K562 (cell line): ENCODE measurements around the gene KNCN. TPM values are rescaled to one million over a fixed set of nuclear protein-coding genes. Genes with fewer than 3 reads are reported as not detected.

Experiments
- ATAC-seq: fragments of 200-7000 bp; cut with Tn5 transposase; 3 replicates; pipeline ENCODE4 v1.9.1; 2020; ENCODE audit warnings: moderate library complexity
- BruUV-seq: library from RNA; stranded (reverse); fragments of 400-500 nt; replicated peaks from 2 replicates; lab custom pipeline; 2021; lab: Mats Ljungman, UMichigan
- CTCF ChIA-PET: fragments of 300-600 bp; formaldehyde crosslinking; extraction: SDS; loops from one replicate; lab custom pipeline; 2021; ENCODE audit warnings: low intra/inter-chr PET ratio; lab: Yijun Ruan, JAX
- POLR2A ChIA-PET: fragments of 300-600, 350-650 bp; sonication (Branson Sonifier 250); formaldehyde crosslinking; extraction: SDS; loops from one replicate; lab custom pipeline; 2021; ENCODE audit warnings: antibody characterized with exemption, inconsistent platforms; lab: Yijun Ruan, JAX
- DNase-seq, 4 experiments: peaks; one replicate each; pipeline versions ENCODE4 v3.0.0 to v3.0.0-alpha.2; 2011 to 2018; ENCODE audit warnings: low spot score in 3 of 4, mixed read lengths in 3 of 4; ENCODE audit errors: extremely low read depth in 1 of 4
- FAIRE-seq: peaks from 2 replicates; lab custom pipeline; 2011; peaks lifted over from hg19 to GRCh38; lab: Jason Lieb, UNC
- H2AFZ ChIP-seq: 2 replicates; pipeline ENCODE4 v1.6.0; 2011; ENCODE audit warnings: low read depth, low read length, control low read depth, inconsistent platforms
- H3K27ac ChIP-seq: fragments of 200-600 bp; 3 replicates; pipeline ENCODE4 v1.8.0; 2011; ENCODE audit warnings: low read depth, mild to moderate bottlenecking, control low read depth, inconsistent platforms, low read length, moderate library complexity, mixed read lengths; ENCODE audit errors: extremely low read depth
- H3K27me3 ChIP-seq, 2 experiments: fragments of 300-600 bp in 1 of 2; 2 replicates in 1 of 2; 3 replicates in 1 of 2; pipeline versions ENCODE4 v1.6.0 to v1.8.0; 2011; ENCODE audit warnings: inconsistent platforms in 2 of 2, low read length in 2 of 2, mild to moderate bottlenecking in 1 of 2, mixed read lengths in 1 of 2, moderate library complexity in 1 of 2; ENCODE audit not compliant: control insufficient read depth in 2 of 2, insufficient read depth in 2 of 2
- H3K36me3 ChIP-seq: fragments of 300-600 bp; 3 replicates; pipeline ENCODE4 v1.8.0; 2011; ENCODE audit warnings: mild to moderate bottlenecking, low read length, inconsistent platforms; ENCODE audit not compliant: control insufficient read depth, insufficient read depth
- H3K4me1 ChIP-seq, 2 experiments: fragments of 200-600 bp in 1 of 2; replicated peaks in 1 of 2; 2 replicates in 1 of 2; 3 replicates in 1 of 2; pipeline versions ENCODE4 v1.5.1 to v1.8.0; 2011; ENCODE audit warnings: inconsistent platforms in 2 of 2, low read length in 2 of 2, mild to moderate bottlenecking in 1 of 2, mixed read lengths in 1 of 2, moderate library complexity in 1 of 2; ENCODE audit not compliant: control insufficient read depth in 2 of 2, insufficient read depth in 2 of 2
- H3K4me2 ChIP-seq: 2 replicates; pipeline ENCODE4 v1.6.1; 2011; ENCODE audit warnings: low read length, control low read depth, inconsistent platforms, mixed read lengths; ENCODE audit not compliant: insufficient read depth
- H3K4me3 ChIP-seq: fragments of 200-600 bp; sonication (generic), shearing (Covaris generic); 2 replicates; pipeline ENCODE4 v1.5.1; 2016; ENCODE audit warnings: control low read depth, inconsistent platforms
- H3K79me2 ChIP-seq: fragments of 200-600 bp; 3 replicates; pipeline ENCODE4 v1.8.0; 2011; ENCODE audit warnings: low read length, inconsistent platforms; ENCODE audit not compliant: control insufficient read depth, insufficient read depth
- H3K9ac ChIP-seq, 2 experiments: 2 replicates each; pipeline versions ENCODE4 v1.6.0 to v1.6.1; 2011; ENCODE audit warnings: low read depth in 2 of 2, low read length in 2 of 2, control low read depth in 1 of 2, inconsistent platforms in 1 of 2, mild to moderate bottlenecking in 1 of 2, mixed read lengths in 1 of 2; ENCODE audit not compliant: insufficient read depth in 1 of 2
- H3K9me1 ChIP-seq: one replicate; pipeline ENCODE4 v1.6.0; 2011; ENCODE audit warnings: inconsistent platforms, mild to moderate bottlenecking, low read length, moderate library complexity; ENCODE audit not compliant: control insufficient read depth, insufficient read depth
- H3K9me3 ChIP-seq: replicated peaks from 2 replicates; pipeline ENCODE4 v1.5.1; 2011; ENCODE audit warnings: low read depth, low read length, inconsistent platforms; ENCODE audit not compliant: control insufficient read depth, insufficient read depth
- H4K20me1 ChIP-seq: replicated peaks from 2 replicates; pipeline ENCODE4 v1.6.1; 2011; ENCODE audit warnings: low read length, inconsistent platforms, mixed read lengths; ENCODE audit not compliant: control insufficient read depth, insufficient read depth
- BMI1 ChIP-seq: fragments of 150-350 bp; IDR thresholded peaks from 2 replicates; pipeline ENCODE4 v1.6.1; 2014; ENCODE audit warnings: low read length
- EGR1 ChIP-seq: fragments of 450-650 bp; conservative IDR thresholded peaks from 2 replicates; pipeline ENCODE4 v1.6.1; 2017; ENCODE audit warnings: mild to moderate bottlenecking
- ESRRB ChIP-seq: fragments of 250-450 bp; sonication (Bioruptor Pico); IDR thresholded peaks from 2 replicates; pipeline ENCODE4 v1.5.0; 2020; ENCODE audit warnings: mild to moderate bottlenecking, moderate library complexity, borderline replicate concordance
- FOXJ2 ChIP-seq: fragments of 200-800 bp; sonication (Bioruptor generic); IDR thresholded peaks from 2 replicates; pipeline ENCODE4 v1.6.1; 2016; ENCODE audit warnings: missing genetic modification characterization, missing compliant biosample characterization
- FOXJ3 ChIP-seq: sonication (generic); formaldehyde crosslinking; IDR thresholded peaks from 2 replicates; pipeline ENCODE4 v1.4.0; 2020; ENCODE audit warnings: mild to moderate bottlenecking, missing genetic modification reagents
- MXI1 ChIP-seq: IDR thresholded peaks from 2 replicates; pipeline ENCODE4 v1.6.1; 2011; ENCODE audit warnings: low read depth, mild to moderate bottlenecking, improper control_type of control experiment, low read length
- RFX1 ChIP-seq: fragments of 450-650 bp; IDR thresholded peaks from 2 replicates; pipeline ENCODE4 v1.6.1; 2016; ENCODE audit warnings: mild to moderate bottlenecking, moderate library complexity
- SAP30 ChIP-seq: fragments of 200-600 bp; sonication (generic); IDR thresholded peaks from 2 replicates; pipeline ENCODE4 v1.6.1; 2012; ENCODE audit warnings: borderline replicate concordance, low read depth, mild to moderate bottlenecking, moderate library complexity, low read length, control low read depth, inconsistent platforms; ENCODE audit not compliant: insufficient read depth, poor library complexity, severe bottlenecking
- ZNF24 ChIP-seq: fragments of 450-650 bp; IDR thresholded peaks from 2 replicates; pipeline ENCODE4 v1.6.1; 2016
- ZNF395 ChIP-seq: fragments of 200-800 bp; sonication (Bioruptor generic); IDR thresholded peaks from 2 replicates; pipeline ENCODE4 v1.6.1; 2017; ENCODE audit warnings: missing genetic modification characterization, missing compliant biosample characterization
- WGBS: fragments of 100-300 bp; shearing (Covaris generic); methylation state at CpG from one replicate; pipeline ENCODE4 v1.1.6; 2016; ENCODE audit warnings: low coverage, mixed read lengths; ENCODE audit not compliant: insufficient coverage; ENCODE audit errors: missing lambda C conversion rate; 5-methylcytosine and 5-hydroxymethylcytosine counted together
- in situ Hi-C: fragments of 300-500 bp; cut with MboI; formaldehyde crosslinking; loops from 4 replicates; pipeline ENCODE4 v1.15.0; 2018; ENCODE audit warnings: inconsistent platforms, mixed read lengths
- intact Hi-C: fragments of 100-400 bp; cut with micrococcal nuclease; formaldehyde crosslinking; loops from 2 replicates; pipeline ENCODE4 v1.14.2; 2022
- polyA plus RNA-seq, 8 experiments: library from polyadenylated mRNA; depleted of rRNA in 4 of 8; stranded (reverse) in 5 of 8; unstranded in 3 of 8; fragments of >200 nt; fragmentation: Nextera tagmentation in 2 of 8; fragmentation: Illumina TruSeq in 1 of 8; extraction: Ambion mirVana in 2 of 8; extraction: Trizol in 1 of 8; gene quantifications; 2 replicates each; pipeline versions ENCODE4 v1.2.1 to v1.2.3, GENCODE V29; 2011 to 2014; ENCODE audit warnings: inconsistent platforms in 1 of 8, missing spikeins in 1 of 8
- total RNA-seq, 7 experiments: library from RNA; depleted of rRNA in 6 of 7; stranded (reverse); fragments of >200 nt in 6 of 7; fragmentation: Illumina TruSeq in 2 of 7; extraction: Trizol in 2 of 7; gene quantifications; 2 replicates each; pipeline versions ENCODE4 v1.2.1 to v1.2.3, GENCODE V29; 2011 to 2021; ENCODE audit warnings: low replicate concordance in 1 of 7

The KNCN gene
- total and polyA plus RNA-seq, 9 of the 15 experiments (the other 6 are each of a cell fraction or from before 2014, with no cell fraction given), result not detected

GRCh38 chr1:46549697-46550681, 1.5 kb downstream of the KNCN start:
- Histone ChIP-seq H3K27ac (no peak overlapping the region), H3K4me3 (no peak overlapping the region), H3K4me1 (peaks cover 26 to 50% of the 10 kb centered on the region in 2 experiments), H3K9me3 (no peaks in the 10 kb centered on the region), H4K20me1 (no peaks in the 10 kb centered on the region), H3K4me2 (no peak overlapping the region), H3K79me2 (no peaks in the 10 kb centered on the region), H3K27me3 (peaks cover 12 to 26% of the 10 kb centered on the region in 2 experiments; a peak in 3 of 5 replicates), H3K36me3 (no peaks in the 10 kb centered on the region), H3K9me1 (peaks cover 2% of the 10 kb centered on the region), H2AFZ (no peak overlapping the region), H3K9ac (peak overlapping the region in 1 of 2 experiments; percentile 39; a peak in 1 of 4 replicates)
- no TSS peak for BruUV-seq
- 15% methylated on average over 18 of the region's 20 CpGs for WGBS
- CTCF ChIA-PET, result no interaction called here
- TF ChIP-seq ZNF24 (no peak), SAP30 (no peak), BMI1 (peak; percentile 53; the same call in 1 of the 2 replicates), ESRRB (CRISPR knock-in tag) (no peak), FOXJ3 (CRISPR knock-in tag) (peak; percentile 87), EGR1 (peak; percentile 51), RFX1 (peak; percentile 96), FOXJ2 (tag) (peak; percentile 90), MXI1 (peak; percentile 84), ZNF395 (no peak)
- POLR2A ChIA-PET, result interaction anchor here (0.7 to 1.1 kb wide), 4 partner anchors 10 to 30 kb away, joined by 4 to 6 read pairs (median 4); no protein-coding TSS in a partner anchor
- intact Hi-C loops (no loop called here), in situ Hi-C loops (loop anchor here (5.0 kb wide), 1 partner anchor 177 kb away; no protein-coding TSS in a partner anchor)
- FAIRE-seq, result no peak
- ATAC-seq, result no peak
- DNase-seq, result peak in 3 of 4 experiments; percentile 38 to 68 (median 66)
